ENCODE data around the gene KRTAP5-2. TPM values are rescaled to one million over a fixed set of nuclear protein-coding genes. Genes with fewer than 3 reads are reported as not detected.
"Not testable (repeated sequence)": the region's sequence is repeated elsewhere in the genome, so short reads cannot be mapped to it uniquely, and the experiment has no call there.

Gene KRTAP5-2
- polyA plus RNA-seq, 10 donors = 0.30 TPM; not detected in 9

DNA sequence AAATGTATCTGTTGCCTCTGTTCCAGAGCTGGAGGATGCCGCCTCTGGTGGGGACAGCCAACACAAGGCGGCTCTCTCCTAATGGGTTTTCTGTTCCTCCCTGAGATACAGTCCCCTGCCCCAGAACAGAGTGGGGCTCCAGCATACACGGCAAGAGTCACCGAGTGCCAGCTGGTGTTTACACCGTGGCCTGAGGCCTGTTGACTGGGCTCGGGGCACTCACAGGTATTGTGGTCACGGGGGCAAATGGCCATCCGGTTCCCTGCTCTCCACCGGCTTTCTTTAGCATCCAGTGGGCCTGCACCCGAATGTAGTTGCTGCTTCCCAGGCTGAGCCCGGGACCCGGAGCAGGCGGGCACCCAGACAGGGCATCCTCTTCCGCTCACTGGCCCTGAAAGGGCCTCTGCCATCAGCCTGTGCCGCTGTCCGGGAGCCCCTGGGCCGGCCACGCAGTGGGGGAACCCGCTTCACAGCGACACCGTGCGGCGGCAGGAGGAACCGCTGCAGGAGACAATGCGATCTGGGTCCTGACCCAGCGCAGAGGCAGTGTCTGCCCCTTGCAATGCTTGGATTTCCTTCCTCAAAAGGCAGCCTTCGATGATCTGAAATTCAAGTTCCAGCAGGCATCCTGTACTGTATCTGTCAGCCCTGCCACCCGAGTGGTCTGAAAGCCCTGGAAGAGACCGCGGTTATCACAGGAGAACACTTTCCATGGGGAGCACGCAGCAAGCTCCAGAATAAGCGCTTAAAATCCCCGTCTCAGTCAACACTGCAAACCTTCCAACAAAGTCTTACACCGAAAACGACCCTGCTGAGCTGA, 30.6 kb upstream of the KRTAP5-2 start:
- peak in 2 of 3 donors; percentile 47 to 69 for DNase-seq

DNA sequence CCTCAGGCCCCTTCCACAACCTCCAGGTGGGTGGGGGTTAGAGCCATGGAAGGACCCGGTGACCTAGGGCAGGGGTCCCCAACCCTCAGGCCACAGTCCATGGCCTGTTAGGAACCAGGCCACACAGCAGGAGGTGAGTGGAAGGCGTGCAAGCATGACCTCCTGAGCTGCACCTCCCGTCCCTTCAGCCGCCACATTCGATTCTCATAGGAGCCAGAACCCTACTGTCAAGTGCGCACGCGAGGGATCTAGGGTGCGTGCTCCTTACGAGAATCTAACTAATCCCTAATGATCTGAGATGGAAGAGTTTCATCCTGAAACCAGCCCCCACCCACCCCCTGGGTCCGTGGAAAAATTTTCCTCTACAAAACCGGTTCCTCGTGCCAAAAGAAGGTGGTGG, 27.4 kb upstream of the KRTAP5-2 start:
- DNase-seq = no peak

DNA sequence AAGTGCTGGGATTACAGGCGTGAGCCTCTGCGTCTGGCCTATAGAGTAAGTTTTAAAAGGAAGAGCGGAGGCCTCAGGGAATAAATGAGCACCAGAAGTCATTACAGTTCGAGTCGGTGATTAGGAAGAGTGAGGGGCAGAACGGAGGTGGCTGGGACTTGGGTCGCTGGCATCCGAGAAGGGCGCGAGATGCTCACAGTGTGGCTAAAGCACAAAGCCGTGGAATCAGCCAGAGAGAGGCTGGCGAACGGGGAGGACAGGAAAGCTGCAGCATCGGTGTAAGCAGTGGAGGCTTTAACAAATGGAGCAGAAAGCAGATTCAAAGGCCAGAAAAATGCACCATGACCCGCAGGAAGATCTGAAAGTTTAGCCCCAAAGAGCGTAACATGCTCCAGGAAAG, 26.5 kb upstream of the KRTAP5-2 start:
- no peak for DNase-seq

GRCh38 chr11:1623716-1624115, 25.6 kb upstream of the KRTAP5-2 start:
- no peak for DNase-seq

DNA sequence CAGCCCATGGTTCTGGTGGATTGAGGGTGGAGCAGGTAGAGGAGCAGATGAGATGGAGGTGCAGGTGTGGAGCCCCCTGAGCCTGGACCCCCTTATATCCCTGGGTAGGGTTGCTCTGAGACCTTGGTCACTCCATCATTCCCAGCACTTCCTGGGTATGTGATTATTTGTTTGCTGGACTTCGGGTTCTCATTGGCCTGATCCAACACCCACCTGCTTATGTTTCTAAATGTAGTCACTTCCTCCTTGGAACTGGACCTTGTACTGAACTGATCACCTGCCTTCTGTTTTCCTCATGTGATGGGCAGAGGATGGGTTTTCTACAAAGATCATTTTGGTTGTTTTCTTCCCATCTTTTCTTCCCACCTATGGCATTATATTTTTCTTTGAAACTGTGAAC, 24.0 kb upstream of the KRTAP5-2 start, which contains the start of gene KRTAP5-4:
KRTAP5-4 (minus strand) TSS at position 53 of the 400 bp plus-strand sequence; CDS start at position 8, 45 bp downstream.
- no peak for DNase-seq

DNA sequence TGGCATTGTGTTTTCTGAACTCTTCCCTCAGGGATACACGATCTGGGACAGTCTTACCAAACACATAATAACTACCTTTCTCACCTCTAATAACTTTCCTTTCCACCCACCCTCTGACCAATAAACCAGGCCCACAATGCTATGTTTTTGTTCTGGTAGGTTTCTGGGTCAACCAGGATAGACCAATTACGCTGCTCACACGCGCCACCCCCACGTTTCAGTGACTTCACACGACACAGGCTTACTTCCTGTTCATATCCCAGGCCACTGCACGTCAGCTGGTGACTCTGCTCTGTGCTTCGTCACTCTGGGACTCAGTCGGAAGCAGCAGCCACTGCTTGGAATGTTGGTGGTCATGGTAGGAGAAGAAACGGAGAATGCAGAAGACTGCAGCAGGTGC, 21.4 kb upstream of the KRTAP5-2 start:
- DNase-seq = no peak

DNA sequence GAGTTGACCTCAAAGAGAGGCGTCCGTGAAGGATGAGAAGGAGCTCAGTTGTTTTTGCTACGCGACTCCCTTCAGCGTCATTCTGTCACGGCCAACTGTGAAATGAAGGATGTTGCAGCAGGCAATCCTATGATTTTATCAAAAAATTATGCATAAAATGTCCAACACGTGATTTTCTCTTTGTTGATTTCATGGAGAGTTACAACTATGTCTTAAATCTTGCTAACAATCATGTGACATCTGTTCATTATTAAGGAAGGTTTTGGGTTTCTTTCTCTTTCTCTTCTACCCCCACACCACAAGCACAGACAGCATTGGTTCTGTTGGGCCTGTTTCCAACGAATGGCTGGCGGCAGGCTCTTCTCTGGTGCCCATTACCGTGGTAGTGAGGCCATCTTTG, 20.1 kb upstream of the KRTAP5-2 start:
- no peak for DNase-seq

DNA sequence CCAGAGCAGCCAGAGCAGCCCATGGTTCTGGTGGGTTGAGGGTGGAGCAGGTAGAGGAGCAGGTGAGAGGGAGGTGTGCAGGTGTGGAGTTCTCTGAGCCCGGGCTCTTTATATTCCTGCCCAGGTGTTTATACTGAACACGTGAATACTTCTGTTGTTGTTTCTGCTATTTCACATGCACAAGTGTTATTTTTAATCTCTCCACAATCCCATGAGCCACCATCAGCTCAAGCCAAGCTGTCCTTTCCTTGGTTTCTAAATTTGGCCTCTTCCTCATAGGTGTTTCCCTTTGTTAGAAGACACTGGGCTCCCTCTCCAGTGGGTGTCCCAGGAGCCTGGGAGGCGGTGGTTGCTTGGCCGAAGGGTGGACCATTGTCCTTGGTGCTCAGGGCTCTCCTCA, 10.3 kb upstream of the KRTAP5-2 start, which contains the start of gene KRTAP5-3:
KRTAP5-3 (minus strand) TSS at position 101 of the 400 bp plus-strand sequence; CDS start at position 23, 78 bp downstream.
- no peak for DNase-seq

DNA sequence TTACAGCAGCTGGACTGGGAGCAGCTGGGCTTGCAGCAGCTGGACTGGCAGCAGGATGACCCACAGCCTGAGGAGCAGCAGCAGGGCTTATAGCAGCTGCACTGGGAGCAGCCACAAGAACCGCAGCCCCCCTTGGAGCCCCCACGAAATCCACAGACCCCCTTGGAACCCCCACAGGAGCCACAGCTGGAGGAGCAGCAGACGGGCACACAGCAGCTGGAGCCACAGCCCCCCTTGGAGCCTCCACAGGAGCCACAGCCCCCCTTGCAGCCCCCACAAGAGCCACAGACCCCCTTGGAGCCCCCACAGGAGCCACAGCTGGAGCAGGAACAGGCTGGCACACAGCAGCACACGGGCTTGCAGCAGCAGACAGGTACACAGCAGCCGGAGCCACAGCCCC, 9.8 kb upstream of the KRTAP5-2 start:
- not testable (repeated sequence) for DNase-seq

DNA sequence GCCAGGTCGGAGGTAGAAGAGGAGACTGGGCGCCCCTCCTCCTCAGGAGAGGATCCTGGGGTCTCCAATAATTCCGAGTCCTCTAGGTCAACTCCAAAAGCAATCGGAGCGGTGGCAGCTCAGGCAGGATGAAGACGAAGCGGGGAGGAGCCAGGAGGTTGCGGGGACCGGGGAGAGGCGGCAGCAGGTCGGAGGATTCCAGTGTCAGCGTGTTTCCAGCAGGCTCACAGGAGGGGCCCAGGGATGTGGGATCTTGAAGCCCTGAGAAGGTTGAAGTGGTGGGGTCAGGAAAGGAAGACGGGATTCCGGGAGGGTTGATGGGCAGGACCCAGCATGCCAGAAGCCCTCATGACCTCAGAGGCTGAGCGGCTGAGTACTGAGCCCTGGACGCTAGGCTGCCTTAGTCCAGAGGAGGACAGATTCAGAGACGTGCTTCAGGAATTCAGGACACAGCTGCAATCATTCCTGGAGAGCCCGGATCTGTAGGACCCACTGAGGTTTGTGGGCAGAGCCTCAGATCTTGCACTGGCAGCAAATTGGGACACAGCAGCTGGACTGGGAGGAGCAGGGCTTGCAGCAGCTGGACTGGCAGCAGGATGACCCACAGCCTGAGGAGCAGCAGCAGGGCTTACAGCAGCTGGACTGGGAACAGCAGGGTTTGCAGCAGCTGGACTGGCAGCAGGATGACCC, 9.2 kb upstream of the KRTAP5-2 start:
- not testable (repeated sequence) for DNase-seq

DNA sequence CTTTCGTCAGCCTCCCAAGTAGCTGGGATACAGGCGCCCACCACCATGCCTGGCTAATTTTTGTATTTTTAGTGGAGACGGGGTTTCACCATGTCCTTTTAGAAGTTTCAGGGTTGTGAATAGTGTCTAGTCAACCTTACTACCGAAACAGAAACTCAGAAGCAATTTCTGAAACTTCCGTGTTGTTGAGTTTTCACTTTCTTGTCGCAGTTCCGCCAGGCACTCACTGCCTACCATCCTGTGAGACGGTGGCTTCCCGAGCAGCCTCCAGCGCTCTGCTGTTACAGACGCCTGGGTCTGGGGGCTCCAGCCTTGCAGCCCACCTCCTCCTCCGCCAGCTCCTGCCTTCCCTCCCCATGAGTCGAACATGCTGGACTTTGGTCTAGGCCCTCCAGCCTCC, 7.8 kb upstream of the KRTAP5-2 start:
- DNase-seq = not testable (repeated sequence)

GRCh38 chr11:1604711-1605110, 6.6 kb upstream of the KRTAP5-2 start:
- no peak for DNase-seq

DNA sequence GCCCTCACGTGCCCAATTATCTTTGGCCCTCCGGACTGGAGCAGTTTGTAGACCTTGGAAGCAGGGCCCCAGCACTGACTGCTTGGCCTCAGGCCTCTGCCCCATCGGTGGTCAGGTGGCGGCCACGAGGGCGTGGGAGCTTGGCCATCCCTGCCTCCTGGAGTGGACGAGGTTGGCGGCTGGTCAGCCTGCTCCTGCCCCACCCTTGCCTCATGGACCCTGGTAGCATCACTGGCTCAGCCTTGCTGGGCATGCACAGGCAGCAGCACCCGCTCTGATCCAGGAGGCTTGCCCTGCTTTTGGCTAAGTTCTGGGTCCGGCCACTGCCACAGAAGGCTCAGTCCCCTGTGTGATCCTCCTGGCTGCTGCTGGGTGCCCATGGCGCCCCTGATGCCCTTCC, 6.1 kb upstream of the KRTAP5-2 start:
- no peak for DNase-seq

DNA sequence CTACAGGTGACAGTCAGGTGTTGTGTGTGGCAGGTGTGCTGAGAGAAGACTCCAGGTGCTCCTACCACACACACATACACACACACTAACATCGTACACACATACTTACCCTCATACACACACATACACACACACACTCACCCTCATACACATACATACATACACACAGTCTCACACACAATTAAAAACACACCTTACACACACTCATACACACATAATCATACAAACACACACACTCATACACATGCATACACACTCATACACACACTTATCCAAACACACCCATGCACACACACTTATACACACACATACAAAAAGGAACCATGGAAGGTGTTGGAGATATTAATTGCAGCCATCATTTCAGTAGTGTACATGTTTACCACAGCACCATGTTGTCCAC, 5.5 kb upstream of the KRTAP5-2 start:
- DNase-seq = no peak

DNA sequence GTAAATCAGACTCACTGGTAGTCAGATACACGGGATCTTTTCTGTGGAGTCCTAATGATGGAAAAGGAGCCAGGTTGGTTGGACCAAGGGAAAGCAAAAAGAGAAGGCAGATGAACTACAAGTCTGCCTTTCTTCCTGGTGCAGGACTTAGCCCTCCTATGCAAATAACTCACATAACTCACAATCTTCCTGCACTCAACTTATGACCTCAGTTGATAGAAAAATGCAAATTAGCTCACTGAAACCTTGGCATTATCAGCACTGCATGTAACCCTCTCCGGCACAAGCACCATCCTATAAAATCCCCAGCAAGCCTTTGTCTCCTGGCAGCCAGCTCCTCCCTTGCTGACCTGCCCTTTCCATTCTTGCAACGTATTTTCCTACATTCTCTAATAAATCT, 3.6 kb upstream of the KRTAP5-2 start:
- not testable (repeated sequence) for DNase-seq

DNA sequence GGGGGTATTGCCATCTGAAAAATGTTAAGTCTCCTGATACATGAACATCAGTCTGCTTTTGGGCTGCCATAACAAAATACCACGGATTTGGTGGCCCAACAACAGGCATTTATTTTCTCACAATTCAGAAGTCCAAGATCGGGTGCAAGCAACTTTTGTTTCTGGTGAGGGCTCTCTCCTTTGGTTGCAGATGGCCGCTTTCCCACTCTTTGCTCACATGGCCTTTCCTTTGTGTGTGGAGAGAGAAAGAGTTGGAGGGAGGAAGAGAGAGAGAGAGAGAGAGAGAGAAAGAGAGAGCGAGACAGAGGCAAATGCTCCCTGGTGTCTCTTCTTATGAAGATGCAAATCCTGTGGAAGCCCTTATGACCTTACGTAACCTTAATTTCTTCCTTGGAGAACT, 2.5 kb upstream of the KRTAP5-2 start:
- DNase-seq = no peak

DNA sequence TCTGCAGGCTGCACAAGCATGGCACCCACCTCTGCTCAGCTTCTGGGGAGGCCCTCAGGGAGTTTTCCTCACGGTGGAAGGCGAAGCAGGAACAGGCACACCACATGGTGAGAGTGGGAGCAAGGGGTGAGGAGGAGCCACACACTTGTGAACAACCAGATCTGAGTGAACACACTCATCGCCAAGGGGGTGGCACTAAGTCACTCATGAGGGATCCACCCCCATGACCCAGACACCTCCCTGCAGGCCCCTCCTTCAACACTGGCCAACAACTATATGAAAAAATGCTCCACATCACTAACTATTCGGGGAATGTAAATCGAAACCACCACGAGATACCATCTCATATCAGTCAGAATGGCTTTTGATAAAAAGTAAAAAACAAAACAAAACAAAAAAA, 722 bp upstream of the KRTAP5-2 start:
- no peak for DNase-seq

DNA sequence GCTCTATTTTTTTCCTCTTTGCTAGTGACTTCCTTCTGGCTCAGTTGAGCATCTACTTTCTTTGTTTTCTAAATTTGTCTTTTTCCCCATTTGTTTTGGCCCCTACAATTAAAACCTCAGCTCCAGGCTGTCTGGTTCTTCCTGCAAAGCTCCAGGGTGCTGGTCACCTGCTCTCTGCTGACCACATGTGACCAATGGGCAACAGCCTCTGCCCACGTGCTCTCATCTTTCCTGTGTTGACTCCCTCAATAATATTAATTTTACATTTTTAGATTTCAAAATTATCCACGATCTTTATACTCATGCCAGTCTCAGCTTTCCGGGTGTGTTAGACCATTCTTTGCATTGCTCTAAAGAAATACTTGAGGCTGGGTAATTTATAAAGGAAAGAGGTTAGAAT, 312 bp upstream of the KRTAP5-2 start:
- not testable (repeated sequence) for DNase-seq

GRCh38 chr11:1597331-1597993, 632 bp downstream of the KRTAP5-2 start:
- peak in 1 of 3 donors; percentile 16 for DNase-seq

DNA sequence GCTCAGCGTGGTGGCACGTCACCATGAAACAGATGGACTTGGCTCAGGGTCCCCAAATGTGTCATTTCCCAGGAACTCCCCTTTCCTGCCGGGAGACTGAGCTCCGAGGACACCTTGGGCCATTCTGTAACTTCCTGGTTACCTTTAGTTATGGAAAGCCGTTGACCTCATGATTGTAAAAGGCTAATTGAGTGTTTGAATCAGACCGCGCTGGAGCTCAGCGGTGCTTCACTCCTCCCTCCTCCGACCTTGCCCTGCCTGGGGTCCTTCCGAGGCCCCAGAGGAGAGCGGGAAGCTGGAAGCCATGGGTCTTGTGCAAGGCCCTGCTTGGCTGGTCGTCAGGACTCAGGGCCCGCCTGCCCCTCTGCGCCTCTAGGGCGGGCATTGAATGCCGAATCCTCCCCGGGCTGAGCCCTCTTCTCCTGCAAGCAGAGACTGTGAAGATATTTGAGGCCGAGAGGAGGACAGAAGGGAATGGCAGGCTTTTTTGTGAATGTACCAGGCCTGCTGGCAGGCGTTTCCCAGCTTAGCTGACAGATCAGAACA, 1.4 kb downstream of the KRTAP5-2 start:
- not testable (repeated sequence) for DNase-seq

DNA sequence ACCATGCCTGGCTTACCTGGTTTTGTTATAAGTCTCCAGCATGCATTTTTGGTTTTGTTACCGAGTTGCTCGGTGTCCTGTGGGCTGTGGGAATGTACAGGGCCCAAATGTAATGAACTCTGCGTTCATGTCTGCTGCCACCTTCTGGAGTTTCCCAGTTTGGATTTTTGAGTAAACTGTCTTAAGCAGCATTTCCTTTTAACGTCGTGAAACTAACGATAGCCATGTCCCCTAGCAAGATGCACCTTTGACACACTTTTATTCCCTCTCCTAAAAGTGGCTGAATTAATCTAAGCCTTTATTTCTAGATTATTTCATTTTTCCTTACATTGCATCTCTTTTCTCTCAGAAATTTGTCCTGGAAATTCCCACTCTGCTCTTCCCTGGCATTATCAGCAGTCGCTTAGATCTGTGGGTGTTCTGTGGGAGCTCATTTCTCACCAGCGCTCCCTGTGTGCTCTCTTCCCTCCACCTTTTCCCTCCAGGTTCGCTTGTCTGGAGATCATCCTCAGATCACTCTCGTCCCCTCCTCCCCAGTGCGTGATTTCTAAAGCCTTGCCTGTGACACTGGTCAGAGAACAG, 2.0 kb downstream of the KRTAP5-2 start:
- not testable (repeated sequence) for DNase-seq

DNA sequence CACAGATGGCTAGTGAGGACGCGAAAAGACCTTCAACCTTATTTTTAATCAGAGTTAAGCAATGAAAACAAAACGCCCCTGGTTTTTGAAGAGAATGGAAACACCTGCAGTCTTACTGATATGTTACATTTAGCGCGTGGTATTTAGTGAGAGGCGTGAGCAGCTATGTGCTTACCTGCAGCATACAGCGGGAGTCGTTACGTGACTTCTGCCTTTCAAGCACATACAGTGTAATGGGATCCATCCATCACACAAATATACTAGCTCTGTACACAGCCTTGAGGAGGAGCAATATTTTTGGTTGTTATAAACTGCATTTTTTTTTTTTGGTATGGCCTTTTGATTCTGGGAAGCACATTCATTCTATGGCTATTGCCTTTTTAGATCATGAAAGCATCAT, 5.5 kb downstream of the KRTAP5-2 start:
- no peak for DNase-seq

All from muscle of back (tissue), 11 donors.